Upper lobe of left lung (tissue), 4 donors: ENCODE measurements around the gene APOA4.

Experiments used
- CTCF ChIP-seq, 6 experiments: fragments of 450-650 bp in 4 of 6; fragments of 200-600 bp in 2 of 6; sonication (generic) in 2 of 6; IDR thresholded peaks; one replicate each; pipeline ENCODE4 v1.5.1; 2016 to 2019; ENCODE audit warnings: antibody characterized with exemption in 6 of 6
- EP300 ChIP-seq, 4 donors: sonication (generic); formaldehyde crosslinking; IDR thresholded peaks; one replicate each; pipeline ENCODE4 v1.5.1; 2017; ENCODE audit warnings: antibody characterized with exemption in 4 of 4, control low read depth in 2 of 4
- POLR2A ChIP-seq, 4 donors: fragments of 450-650 bp; IDR thresholded peaks; one replicate each; pipeline ENCODE4 v1.5.1; 2016 to 2017; ENCODE audit warnings: antibody characterized with exemption in 4 of 4, mild to moderate bottlenecking in 2 of 4
- POLR2AphosphoS5 ChIP-seq, 2 donors: sonication (generic); formaldehyde crosslinking; IDR thresholded peaks; one replicate each; pipeline ENCODE4 v1.5.1; 2017; ENCODE audit warnings: antibody characterized with exemption in 2 of 2

DNA sequence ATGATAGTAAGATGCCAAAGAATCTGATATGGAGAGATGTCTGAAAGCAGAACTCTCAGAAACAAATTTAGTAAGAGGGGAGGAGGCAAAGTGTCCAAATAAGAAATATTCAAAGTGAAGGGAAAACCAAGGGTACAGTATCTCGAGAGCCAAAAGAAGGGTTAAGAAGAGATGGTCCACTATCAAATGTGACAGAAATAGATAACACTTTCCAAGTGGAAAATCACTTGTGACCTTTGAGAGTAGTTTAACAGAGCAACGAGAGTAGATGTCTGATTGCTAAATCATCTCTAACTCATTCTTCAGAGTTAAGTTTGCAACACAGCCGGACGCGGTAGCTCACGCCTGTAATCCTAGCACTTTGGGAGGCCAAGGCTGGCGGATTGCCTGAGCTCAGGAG is 46.0 kb downstream of the APOA4 start:
- TF ChIP-seq CTCF (IDR thresholded peaks at IDR 0.05) = no peak
- TF ChIP-seq POLR2A (IDR thresholded peaks at IDR 0.05) = no peak
- TF ChIP-seq EP300 (IDR thresholded peaks at IDR 0.05) = no peak
- TF ChIP-seq POLR2AphosphoS5 (IDR thresholded peaks at IDR 0.05) = no peak
